ENCODE results near the gene LPCAT4.

LPCAT4 gene

DNA sequence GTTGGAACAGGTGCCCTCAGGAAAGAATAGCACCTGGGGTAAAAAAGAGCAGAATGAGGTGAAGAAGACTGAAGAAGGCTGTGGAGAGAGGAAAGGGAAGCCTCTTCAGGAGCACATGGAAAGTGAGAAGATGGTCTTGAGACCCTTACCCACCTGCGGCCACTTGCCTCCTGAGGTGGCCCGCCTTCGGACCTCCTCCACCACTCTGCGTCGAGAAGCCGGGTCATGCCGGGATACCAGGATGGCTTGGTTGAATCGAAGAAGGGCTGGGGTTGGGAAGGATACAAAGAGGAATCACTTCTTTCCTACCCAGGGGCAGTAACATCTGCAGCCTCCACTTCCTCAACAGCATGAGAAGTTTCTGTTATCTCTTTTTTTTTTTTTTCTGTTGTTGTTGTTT is 3.0 kb downstream of the LPCAT4 start:
- TF ChIP-seq FOXM1 (IDR thresholded peaks at IDR 0.05; ENCODE audit: borderline replicate concordance, low read depth): no peak
- TF ChIP-seq, protein P1, sequence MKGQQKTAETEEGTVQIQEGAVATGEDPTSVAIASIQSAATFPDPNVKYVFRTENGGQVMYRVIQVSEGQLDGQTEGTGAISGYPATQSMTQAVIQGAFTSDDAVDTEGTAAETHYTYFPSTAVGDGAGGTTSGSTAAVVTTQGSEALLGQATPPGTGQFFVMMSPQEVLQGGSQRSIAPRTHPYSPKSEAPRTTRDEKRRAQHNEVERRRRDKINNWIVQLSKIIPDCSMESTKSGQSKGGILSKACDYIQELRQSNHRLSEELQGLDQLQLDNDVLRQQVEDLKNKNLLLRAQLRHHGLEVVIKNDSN (IDR thresholded peaks at IDR 0.05): no peak
- no peak for TF ChIP-seq TEAD4 (IDR thresholded peaks at IDR 0.05)
- TF ChIP-seq NFIC (IDR thresholded peaks at IDR 0.05): no peak
- no peak for TF ChIP-seq TCF12 (IDR thresholded peaks at IDR 0.05; ENCODE audit: low read depth)
- no peak for TF ChIP-seq MAX (IDR thresholded peaks at IDR 0.05)
- TF ChIP-seq, protein P2, sequence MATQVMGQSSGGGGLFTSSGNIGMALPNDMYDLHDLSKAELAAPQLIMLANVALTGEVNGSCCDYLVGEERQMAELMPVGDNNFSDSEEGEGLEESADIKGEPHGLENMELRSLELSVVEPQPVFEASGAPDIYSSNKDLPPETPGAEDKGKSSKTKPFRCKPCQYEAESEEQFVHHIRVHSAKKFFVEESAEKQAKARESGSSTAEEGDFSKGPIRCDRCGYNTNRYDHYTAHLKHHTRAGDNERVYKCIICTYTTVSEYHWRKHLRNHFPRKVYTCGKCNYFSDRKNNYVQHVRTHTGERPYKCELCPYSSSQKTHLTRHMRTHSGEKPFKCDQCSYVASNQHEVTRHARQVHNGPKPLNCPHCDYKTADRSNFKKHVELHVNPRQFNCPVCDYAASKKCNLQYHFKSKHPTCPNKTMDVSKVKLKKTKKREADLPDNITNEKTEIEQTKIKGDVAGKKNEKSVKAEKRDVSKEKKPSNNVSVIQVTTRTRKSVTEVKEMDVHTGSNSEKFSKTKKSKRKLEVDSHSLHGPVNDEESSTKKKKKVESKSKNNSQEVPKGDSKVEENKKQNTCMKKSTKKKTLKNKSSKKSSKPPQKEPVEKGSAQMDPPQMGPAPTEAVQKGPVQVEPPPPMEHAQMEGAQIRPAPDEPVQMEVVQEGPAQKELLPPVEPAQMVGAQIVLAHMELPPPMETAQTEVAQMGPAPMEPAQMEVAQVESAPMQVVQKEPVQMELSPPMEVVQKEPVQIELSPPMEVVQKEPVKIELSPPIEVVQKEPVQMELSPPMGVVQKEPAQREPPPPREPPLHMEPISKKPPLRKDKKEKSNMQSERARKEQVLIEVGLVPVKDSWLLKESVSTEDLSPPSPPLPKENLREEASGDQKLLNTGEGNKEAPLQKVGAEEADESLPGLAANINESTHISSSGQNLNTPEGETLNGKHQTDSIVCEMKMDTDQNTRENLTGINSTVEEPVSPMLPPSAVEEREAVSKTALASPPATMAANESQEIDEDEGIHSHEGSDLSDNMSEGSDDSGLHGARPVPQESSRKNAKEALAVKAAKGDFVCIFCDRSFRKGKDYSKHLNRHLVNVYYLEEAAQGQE (IDR thresholded peaks at IDR 0.05; ENCODE audit: low read depth): no peak

DNA sequence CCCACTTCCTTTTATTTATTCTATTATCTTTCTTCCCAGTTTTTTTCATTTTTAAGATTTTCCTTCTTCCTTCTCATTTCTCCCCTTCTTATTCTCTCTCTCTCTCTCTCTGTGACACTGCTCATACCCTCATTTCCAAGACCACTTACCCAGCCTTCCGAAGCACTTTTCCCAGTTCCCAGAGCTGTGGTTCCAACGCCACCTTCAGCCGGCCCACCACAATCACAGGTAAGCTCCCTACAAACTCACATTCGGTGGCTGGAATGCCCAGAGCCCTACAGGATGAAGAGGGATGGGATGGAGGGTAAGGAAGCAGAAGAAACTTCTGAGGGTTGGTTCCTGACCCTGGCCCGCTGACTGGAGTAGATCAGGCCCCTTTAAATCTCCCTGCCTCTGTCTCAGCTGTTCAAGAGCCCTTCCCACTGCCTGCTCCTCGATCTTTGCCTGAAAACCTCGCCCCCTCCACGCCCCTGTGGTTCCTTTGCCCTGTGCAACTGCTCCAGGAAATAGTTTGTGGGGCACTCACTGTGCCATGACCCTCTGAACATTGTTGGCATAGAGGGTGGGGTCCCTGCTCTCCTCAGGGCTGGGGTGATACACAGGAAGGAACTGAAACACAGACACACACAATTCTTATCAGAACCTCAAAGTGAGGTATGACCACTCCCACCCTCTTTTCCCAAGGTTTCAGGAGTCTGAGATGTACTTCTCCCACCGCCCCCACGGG is 4.8 kb downstream of the LPCAT4 start:
- TF ChIP-seq RAD21 (IDR thresholded peaks at IDR 0.05; ENCODE audit: low read depth) (no peak), YY1 (IDR thresholded peaks at IDR 0.05; ENCODE audit: low read depth) (no peak), MAX (IDR thresholded peaks at IDR 0.05) (no peak), EP300 (IDR thresholded peaks at IDR 0.05; ENCODE audit: borderline replicate concordance) (no peak), TEAD4 (IDR thresholded peaks at IDR 0.05) (no peak), FOXM1 (IDR thresholded peaks at IDR 0.05; ENCODE audit: borderline replicate concordance, low read depth) (no peak), CEBPB (IDR thresholded peaks at IDR 0.05) (no peak), EGR1 (IDR thresholded peaks at IDR 0.05) (no peak), CREB1 (IDR thresholded peaks at IDR 0.05; ENCODE audit: low read depth) (no peak), NFIC (IDR thresholded peaks at IDR 0.05) (no peak), TCF12 (IDR thresholded peaks at IDR 0.05; ENCODE audit: low read depth) (no peak)
- TF ChIP-seq, protein P2 (IDR thresholded peaks at IDR 0.05; ENCODE audit: low read depth): no peak
- TF ChIP-seq, protein P1 (IDR thresholded peaks at IDR 0.05): no peak

- TF ChIP-seq TAF1 (IDR thresholded peaks at IDR 0.05; ENCODE audit: low read depth) (no peak), TEAD4 (IDR thresholded peaks at IDR 0.05) (no peak), YY1 (IDR thresholded peaks at IDR 0.05; ENCODE audit: low read depth) (no peak), FOXM1 (IDR thresholded peaks at IDR 0.05; ENCODE audit: borderline replicate concordance, low read depth) (no peak), EP300 (IDR thresholded peaks at IDR 0.05; ENCODE audit: borderline replicate concordance) (no peak), RAD21 (IDR thresholded peaks at IDR 0.05; ENCODE audit: low read depth) (no peak), CEBPB (IDR thresholded peaks at IDR 0.05) (no peak), EGR1 (IDR thresholded peaks at IDR 0.05) (no peak), TCF12 (IDR thresholded peaks at IDR 0.05; ENCODE audit: low read depth) (no peak)
- TF ChIP-seq, protein P2 (IDR thresholded peaks at IDR 0.05; ENCODE audit: low read depth): no peak
- TF ChIP-seq, protein P1 (IDR thresholded peaks at IDR 0.05): no peak
These were observed 5.7 kb downstream of the LPCAT4 start for GRCh38 chr15:34361278-34361677.

DNA sequence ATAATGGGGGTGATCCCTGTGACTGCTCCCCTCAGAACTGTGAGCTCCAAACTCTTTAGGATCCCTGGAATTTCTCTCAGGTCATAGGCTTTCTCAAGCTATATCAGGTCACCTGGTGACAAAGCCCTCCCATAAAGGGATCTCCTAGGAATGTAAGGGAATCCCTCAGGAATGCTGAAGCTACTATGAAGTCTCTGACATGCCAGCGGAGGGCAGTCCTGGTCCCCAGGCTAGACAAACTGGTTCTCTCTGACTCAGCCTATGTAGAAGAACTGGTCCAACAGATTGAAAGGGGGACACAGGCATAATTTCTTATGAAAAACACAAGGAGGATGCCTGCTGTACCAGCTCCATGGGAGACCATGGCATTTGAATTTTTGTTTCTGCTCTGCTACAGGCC is 6.7 kb downstream of the LPCAT4 start:
- peak; percentile 89 for TF ChIP-seq TEAD4 (IDR thresholded peaks at IDR 0.05)
- TF ChIP-seq, protein P1 (IDR thresholded peaks at IDR 0.05): no peak
- TF ChIP-seq, protein P2 (IDR thresholded peaks at IDR 0.05; ENCODE audit: low read depth): no peak
- no peak for TF ChIP-seq ZBTB7A (IDR thresholded peaks at IDR 0.05; ENCODE audit: low read depth)
- no peak for TF ChIP-seq TAF1 (IDR thresholded peaks at IDR 0.05; ENCODE audit: low read depth)
- TF ChIP-seq EP300 (IDR thresholded peaks at IDR 0.05; ENCODE audit: borderline replicate concordance): peak; percentile 27; the same call in 1 of the 2 replicates
- TF ChIP-seq CEBPB (IDR thresholded peaks at IDR 0.05): no peak
- TF ChIP-seq FOXM1 (IDR thresholded peaks at IDR 0.05; ENCODE audit: borderline replicate concordance, low read depth): no peak
- TF ChIP-seq RAD21 (IDR thresholded peaks at IDR 0.05; ENCODE audit: low read depth): no peak; the same call in 1 of the 2 replicates
- no peak for TF ChIP-seq CREB1 (IDR thresholded peaks at IDR 0.05; ENCODE audit: low read depth)
- TF ChIP-seq TCF12 (IDR thresholded peaks at IDR 0.05; ENCODE audit: low read depth): peak; percentile 50
